Measurements from ENCODE around the gene RAF1. TPM values are rescaled to one million over a fixed set of nuclear protein-coding genes. Genes with fewer than 3 reads are reported as not detected.

Gene RAF1
- total RNA-seq, 1 donor from 2014 or later = 123 TPM

- Mint-ChIP-seq H3K27me3 (ENCODE audit: low read depth) (no peaks in the 10 kb centered on the region), H3K36me3 (ENCODE audit: low read depth) (no peaks in the 10 kb centered on the region), H3K4me3 (no peak overlapping the region), H3K9me3 (no peaks in the 10 kb centered on the region), H3K27ac (ENCODE audit: unreplicated experiment) (no peak overlapping the region), H3K4me1 (no peaks in the 10 kb centered on the region)
- TF ChIP-seq CTCF (conservative IDR thresholded peaks at IDR 0.05) = no peak
- DNase-seq (ENCODE audit: low read depth, low spot score) = no peak
Measured at GRCh38 chr3:12695916-12696315, 32.0 kb upstream of the RAF1 start.

GRCh38 chr3:12695112-12695511 is 31.2 kb upstream of the RAF1 start:
- Mint-ChIP-seq H3K27me3 (ENCODE audit: low read depth) (no peaks in the 10 kb centered on the region), H3K9me3 (no peaks in the 10 kb centered on the region), H3K36me3 (ENCODE audit: low read depth) (no peaks in the 10 kb centered on the region), H3K4me1 (no peaks in the 10 kb centered on the region), H3K27ac (ENCODE audit: unreplicated experiment) (no peak overlapping the region), H3K4me3 (no peak overlapping the region)
- no peak for TF ChIP-seq CTCF (conservative IDR thresholded peaks at IDR 0.05)
- no peak for DNase-seq (ENCODE audit: low read depth, low spot score)

DNA sequence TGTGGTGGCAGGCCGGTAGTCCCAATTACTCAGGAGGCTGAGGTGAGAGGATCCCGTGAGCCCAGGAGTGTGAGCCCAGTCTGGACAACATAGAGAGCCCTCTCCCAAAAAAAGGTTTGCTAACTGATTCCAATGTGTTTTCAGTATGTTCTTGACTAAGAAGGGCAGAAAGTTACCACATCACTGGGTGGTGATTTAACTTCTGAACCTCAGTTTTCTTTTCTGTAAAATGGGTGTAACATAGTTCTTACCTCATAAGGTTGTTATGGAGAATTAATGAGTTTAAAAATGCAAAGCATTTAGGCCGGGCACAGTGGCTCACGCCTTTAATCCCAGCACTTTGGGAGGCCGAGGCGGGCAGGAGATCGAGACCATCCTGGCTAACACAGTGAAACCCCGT is 28.5 kb upstream of the RAF1 start:
- H3K27ac Mint-ChIP-seq (ENCODE audit: unreplicated experiment) = no peak overlapping the region
- TF ChIP-seq CTCF (conservative IDR thresholded peaks at IDR 0.05) = no peak
- no peak for DNase-seq (ENCODE audit: low read depth, low spot score)
- no peaks in the 10 kb centered on the region for H3K27me3 Mint-ChIP-seq (ENCODE audit: low read depth)
- no peaks in the 10 kb centered on the region for H3K9me3 Mint-ChIP-seq
- no peak overlapping the region for H3K4me3 Mint-ChIP-seq
- H3K4me1 Mint-ChIP-seq = no peaks in the 10 kb centered on the region
- no peaks in the 10 kb centered on the region for H3K36me3 Mint-ChIP-seq (ENCODE audit: low read depth)

GRCh38 chr3:12689997-12690711 is 26.2 kb upstream of the RAF1 start:
- no peak for TF ChIP-seq CTCF (conservative IDR thresholded peaks at IDR 0.05)
- no peak overlapping the region for H3K4me3 Mint-ChIP-seq
- no peaks in the 10 kb centered on the region for H3K27me3 Mint-ChIP-seq (ENCODE audit: low read depth)
- DNase-seq (ENCODE audit: low read depth, low spot score) = no peak
- no peaks in the 10 kb centered on the region for H3K9me3 Mint-ChIP-seq
- no peak overlapping the region for H3K27ac Mint-ChIP-seq (ENCODE audit: unreplicated experiment)
- H3K4me1 Mint-ChIP-seq = no peaks in the 10 kb centered on the region
- no peaks in the 10 kb centered on the region for H3K36me3 Mint-ChIP-seq (ENCODE audit: low read depth)

- Mint-ChIP-seq H3K27me3 (ENCODE audit: low read depth) (no peaks in the 10 kb centered on the region), H3K9me3 (no peaks in the 10 kb centered on the region), H3K4me1 (no peaks in the 10 kb centered on the region), H3K4me3 (no peak overlapping the region), H3K36me3 (ENCODE audit: low read depth) (no peaks in the 10 kb centered on the region), H3K27ac (ENCODE audit: unreplicated experiment) (no peak overlapping the region)
- TF ChIP-seq CTCF (conservative IDR thresholded peaks at IDR 0.05) = no peak
- no peak for DNase-seq (ENCODE audit: low read depth, low spot score)
Measured at GRCh38 chr3:12687948-12688347, 24.0 kb upstream of the RAF1 start.

All from neural crest cell (in vitro differentiated cells).